NOMO-1 treated with DMSO at 0.1 percent for 48 hours (cell line): ENCODE data around the gene RWDD3.

Experiments used
- DNase-seq: peaks from one replicate; lab custom pipeline; 2025; ENCODE audit not compliant: unreplicated experiment; lab: John Stamatoyannopoulos, UW

Gene RWDD3

DNA sequence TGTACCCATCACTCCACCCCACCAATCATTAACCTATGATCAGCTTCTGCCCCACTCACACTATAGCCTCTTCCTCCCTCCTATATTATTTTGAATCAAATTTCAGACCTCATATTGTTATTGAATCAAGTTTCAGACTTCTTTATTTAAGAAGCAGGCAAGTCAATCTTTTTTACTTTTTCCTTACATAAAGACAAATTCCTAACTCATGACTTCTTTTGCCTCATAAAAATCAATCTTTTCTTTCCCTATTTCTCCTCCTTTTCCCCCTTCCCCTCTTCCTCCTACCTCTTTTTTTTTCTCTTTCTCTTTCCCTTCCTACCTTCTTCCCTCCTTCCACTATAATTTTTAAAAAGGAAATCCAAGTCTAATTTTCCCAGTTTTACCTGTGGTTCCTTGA is 4.3 kb upstream of the RWDD3 start:
- DNase-seq = no peak

DNA sequence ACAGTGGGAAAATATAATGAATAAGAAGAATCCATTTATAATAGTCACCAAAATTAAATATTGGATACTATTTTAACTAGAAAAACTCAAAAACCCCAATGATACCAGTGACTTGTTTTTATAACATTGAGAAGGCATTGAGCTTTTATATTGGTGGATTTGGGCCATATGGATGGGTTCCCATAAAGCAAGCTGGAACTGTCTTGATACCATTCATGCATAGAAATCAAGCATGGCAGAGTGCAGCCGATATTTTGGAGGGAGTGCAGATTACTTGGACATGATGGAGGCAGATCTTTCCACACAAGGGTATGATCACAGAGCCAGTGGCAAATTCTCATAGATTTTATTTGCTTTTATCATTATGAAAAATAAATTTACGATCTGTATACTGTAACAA is 3.8 kb upstream of the RWDD3 start:
- DNase-seq = no peak

DNA sequence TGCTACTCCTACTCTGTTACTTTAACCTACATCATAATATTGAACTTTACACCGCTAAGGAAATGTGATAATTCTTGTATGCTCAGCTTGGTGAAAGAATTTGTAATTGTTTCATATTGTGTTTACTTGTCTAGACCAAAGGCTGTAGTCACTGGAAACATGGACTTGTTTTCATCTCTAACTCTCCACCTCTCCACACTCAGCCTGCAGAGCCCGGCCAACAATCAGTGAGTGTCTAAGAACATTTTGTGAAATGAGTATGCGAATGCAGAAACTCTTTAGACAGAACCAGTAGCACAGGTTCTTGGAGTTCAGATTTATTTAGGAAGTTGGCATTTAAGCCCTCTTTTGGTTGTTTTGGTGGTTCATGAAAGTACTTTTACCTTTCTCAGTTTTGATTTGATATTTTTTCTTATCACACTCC is 3.2 kb upstream of the RWDD3 start:
- no peak for DNase-seq

DNA sequence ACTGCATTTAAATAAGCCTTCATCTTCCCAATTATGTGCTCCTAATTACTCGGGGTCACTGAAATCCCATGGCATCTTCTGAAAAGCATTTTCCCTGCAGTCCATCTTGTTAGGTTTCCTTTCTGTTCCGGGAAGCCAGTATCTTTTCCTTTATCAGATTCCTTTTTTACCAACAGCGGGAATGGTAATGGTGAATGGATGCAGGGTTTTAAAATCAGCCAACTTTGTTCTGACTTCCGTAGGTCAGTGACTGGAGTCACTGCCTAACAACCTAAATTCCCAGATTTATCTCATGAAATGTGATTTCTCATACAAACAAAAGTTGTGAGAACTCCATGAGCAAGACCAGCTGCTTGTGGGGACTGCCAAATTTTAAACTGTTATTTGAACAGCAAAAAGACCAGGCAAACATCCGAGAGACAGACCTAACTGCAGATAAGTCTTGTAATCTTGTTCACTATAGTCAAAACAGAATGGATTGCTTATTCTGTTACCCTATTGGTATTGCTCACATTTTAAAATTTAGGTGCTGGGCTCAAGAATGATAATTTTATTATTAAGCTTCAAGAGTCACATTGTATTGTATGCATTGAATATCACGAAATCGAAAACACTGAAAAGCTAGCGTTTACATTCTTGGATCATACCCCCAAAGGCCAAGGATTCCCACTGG is 1.2 kb upstream of the RWDD3 start:
- no peak for DNase-seq

DNA sequence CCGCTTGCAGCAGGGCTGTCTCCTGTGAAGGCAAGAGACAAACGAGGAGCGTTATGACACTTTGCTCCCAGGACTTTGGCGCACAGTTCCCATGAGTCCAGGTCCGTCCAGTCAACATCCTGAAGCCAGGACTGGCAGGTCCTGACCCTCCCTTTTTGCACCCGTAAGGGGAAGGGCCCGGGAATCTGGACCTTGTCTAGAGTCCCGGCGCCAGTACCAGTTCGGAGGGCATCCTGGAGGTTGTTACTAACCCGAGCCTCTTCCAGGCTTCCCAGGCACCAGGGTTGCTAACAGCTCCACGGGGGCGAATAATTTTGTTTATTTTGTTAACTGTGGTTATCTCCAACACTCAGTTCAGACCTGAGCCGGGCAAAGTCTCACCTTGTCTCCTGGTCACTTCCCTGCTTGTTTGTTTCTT is 682 bp upstream of the RWDD3 start:
- DNase-seq = no peak

DNA sequence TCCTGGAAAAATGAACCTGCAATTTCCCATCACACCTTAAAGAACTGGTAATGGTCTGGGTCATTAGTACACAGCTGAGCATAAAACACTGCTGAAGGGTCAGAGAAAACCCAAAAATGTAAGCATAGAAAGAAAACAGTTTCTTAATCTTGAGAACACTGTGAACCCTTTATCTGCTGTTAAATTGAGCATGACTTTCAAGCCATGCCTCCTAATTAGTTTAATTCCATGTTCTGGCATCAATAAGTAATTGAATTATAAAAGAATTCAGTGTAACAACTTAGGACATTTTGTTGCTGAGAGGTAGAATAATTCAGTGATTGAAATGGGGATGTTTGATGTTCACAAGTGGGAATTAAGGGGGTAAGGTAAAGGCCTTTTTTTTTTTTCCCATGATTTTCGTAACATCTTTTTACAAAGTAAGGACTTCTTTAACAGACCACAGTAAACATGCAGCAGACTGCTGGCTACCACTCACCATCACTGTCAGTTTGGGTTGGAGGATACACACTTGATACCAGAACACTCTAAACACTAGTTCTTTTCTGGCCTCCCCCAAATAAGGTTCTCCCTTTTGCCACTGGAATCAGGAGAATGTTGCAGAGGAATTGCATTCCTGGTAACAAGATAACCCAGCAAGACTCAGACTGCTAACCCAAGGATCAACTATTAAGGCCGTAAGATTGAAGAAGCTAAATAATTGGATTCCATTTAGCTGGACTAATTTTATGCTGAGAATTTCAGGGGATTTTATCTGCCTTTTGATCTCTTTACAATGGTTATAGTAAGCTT is 3.0 kb downstream of the RWDD3 start:
- DNase-seq = no peak

DNA sequence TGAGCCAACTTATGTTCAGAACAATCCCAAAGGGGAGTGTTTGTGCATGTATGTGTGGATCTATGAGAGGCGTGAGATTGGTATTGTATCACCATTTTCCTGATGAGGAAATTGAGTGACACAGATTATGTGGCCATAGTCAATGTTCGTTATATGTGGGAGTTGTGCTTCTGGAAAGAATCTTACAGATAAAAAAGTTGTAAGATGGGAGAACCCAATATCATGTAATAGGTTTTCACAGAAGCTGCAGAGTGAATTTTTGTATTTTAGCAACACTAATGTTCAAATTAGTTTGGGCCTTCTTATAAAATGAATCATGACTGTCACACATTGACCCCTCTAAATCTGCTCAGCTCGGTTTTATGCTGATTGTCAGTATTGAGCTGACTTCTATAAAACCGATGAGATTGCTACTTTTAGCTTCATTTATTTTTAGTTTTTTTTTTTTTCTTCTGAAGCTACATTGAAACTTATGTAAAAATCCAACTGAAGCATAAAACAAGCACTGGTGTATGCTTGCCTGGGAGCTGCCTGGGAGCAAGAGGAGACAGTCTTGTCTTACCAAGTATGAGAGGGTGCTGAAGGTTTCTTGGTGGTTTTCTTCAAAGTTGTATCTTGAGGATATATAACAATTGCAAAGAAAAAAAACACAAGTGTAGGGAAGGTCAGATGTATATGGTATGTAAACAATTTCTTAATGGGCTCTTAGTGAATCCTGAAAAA is 4.1 kb downstream of the RWDD3 start:
- no peak for DNase-seq

GRCh38 chr1:95245029-95245428 is 11.0 kb downstream of the RWDD3 start:
- DNase-seq = no peak

DNA sequence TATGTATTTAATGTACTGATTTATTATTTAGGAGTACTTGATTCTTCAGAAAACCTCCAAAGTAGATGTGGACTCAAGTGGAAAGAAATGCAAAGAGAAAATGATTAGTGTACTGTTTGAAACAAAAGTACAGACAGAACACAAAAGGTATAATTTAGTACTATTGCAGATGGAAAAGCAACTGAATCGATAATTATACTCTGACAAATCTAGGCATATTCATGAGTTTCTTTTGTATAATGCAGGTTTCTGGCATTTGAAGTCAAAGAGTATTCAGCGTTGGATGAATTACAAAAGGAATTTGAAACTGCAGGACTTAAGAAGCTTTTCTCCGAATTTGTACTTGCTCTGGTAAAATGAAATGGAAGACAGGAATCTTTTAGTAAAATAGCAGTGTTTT is 12.5 kb downstream of the RWDD3 start:
- no peak for DNase-seq

GRCh38 chr1:95247607-95248006 is 13.6 kb downstream of the RWDD3 start:
- DNase-seq = no peak

GRCh38 chr1:95249916-95250315 is 15.9 kb downstream of the RWDD3 start:
- no peak for DNase-seq

GRCh38 chr1:95252422-95252821 is 18.4 kb downstream of the RWDD3 start:
- DNase-seq = peak; percentile 52

- no peak for DNase-seq
These were observed 20.9 kb downstream of the RWDD3 start for GRCh38 chr1:95254959-95255358.

DNA sequence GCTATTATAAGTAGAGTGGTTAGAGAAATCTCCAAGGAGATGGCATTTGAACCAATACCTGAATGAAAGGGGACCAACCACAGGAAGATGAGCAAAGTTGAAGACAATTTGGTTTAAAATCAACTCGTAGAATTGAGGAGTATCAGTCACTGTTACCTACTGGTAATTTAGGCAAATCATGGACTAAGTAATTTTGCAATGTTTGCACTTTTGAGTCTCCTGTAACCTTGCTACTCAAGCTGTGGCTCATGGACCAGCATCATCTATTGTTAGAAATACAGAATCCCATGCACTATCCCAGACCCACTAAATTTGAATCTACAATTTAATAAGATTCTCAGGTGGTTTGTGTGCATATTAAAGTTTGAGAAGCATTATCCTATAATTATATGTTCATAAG is 21.8 kb downstream of the RWDD3 start:
- DNase-seq = no peak

DNA sequence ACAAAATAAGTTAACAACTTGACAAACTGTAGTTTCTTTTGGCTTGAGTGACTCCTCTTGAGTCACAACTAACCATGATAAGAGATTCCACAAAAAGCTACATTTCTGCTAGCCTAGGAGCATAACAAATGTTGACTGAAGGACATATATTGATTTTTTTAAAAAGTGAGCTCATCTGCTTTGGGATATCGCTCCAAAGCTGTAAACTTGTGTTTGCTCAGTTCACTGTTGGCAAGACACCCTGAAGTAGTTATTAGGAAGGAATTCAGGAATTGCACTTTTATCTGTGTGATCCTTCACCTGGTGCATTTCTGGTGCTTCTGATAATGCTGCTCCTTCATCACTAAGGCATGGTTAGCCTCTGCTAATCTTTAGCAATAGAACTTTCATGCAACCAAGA is 23.7 kb downstream of the RWDD3 start:
- DNase-seq = no peak

DNA sequence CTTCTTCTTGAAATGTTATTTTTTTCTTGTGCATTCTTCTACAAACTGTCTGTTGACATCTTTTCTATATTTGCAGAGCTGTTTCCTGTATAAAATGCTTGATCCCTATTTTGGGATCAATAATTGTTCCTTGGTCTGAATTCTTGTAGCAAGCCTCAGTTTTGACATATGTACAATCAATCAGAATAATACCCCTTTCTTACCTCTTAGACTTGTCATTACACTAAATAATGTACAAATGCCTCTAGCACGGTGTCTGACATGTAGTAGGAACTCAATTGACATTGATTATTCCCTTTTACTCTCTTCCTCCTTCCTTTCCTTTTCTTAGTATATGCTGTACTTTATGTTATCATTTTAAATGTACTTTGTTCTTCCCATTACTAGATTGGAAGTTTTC is 25.2 kb downstream of the RWDD3 start:
- DNase-seq = no peak

DNA sequence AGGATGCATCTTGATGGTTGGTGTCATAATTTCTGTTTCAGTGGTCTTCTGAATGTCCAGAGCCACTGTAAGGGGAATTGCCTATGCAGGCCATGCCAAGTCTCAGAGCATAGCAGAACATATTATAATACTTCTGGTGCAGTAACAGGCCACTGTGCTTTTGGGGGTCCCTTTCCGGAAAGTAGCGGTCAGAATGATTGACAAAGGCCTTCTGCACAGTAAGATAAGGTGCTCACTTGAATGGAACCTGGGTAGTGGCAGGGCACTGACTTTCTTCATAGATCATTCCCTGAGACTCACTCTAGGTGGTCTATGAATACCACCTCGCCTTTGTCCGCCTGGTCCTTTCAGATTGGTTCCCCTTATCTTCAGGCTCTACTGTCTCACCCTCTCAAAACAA is 28.9 kb downstream of the RWDD3 start:
- DNase-seq = no peak

GRCh38 chr1:95263450-95263849 is 29.4 kb downstream of the RWDD3 start:
- DNase-seq = no peak

- no peak for DNase-seq
These were observed 31.1 kb downstream of the RWDD3 start for GRCh38 chr1:95265106-95265505.

DNA sequence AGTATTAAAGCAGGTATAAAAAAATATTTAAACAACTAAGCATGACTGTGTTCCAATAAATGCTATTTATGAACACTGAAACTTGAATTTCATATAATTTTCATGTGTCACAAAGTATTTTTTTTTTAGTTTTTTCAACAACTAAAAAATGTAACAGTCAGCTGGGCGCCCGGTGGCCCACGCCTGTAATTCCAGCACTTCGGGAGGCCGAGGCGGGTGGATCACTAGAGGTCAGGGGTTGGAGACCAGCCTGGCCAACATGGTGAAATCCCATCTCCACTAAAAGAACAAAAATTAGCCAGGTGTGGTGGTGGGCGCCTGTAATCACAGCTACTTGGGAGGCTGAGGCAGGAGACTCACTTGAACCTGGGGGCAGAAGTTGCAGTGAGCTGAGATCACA is 42.4 kb downstream of the RWDD3 start:
- no peak for DNase-seq

- no peak for DNase-seq
These were observed 44.4 kb downstream of the RWDD3 start for GRCh38 chr1:95278173-95279006.
